ENCODE data around the gene PRR15L. TPM values are rescaled to one million over a fixed set of nuclear protein-coding genes. Genes with fewer than 3 reads are reported as not detected.

PRR15L gene
- total and polyA plus RNA-seq, 2 of the 4 experiments (the other 2 are of a cell fraction): not detected

DNA sequence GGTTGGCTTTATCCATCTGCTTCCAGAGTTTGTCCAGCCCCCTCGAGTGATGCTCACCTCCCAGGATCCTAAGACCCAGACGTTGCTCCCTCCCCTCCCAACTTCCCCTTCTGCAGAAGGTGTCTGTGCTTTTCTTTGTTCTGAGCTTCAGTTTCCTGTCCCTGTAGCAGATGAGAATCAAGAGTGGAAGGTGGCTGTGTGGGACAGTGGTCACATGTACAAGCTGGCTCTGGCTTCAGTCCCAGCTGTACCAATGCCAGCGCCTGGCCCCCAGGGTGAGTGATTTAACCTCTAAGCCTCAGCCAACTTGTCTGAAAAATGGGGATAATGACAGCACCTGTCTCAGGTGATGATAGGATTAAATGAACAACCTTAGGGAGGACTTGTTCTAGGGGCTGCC lies 7.7 kb downstream of the PRR15L start:
- peaks cover 0 to 5% of the 10 kb centered on the region in 2 experiments; a peak in 1 of 4 replicates for H3K79me1 ChIP-seq (ENCODE audit: low read depth in 1 of 2, low read length in 2 of 2)
- H2AK5ac ChIP-seq (ENCODE audit: low read depth, low read length): peak overlapping the region; percentile 52; the same call in 1 of the 2 replicates
- no peaks in the 10 kb centered on the region for H3K27me3 ChIP-seq (ENCODE audit: control insufficient read depth, insufficient read depth, low read length)
- peak overlapping the region; percentile 98 for H2AK9ac ChIP-seq (replicated peaks; ENCODE audit: low read depth, low read length, poor library complexity)
- WGBS, 2 experiments (ENCODE audit: extremely low coverage in 2 of 2, insufficient read length in 1 of 2): no CpG with 5 or more reads among the region's 3 CpGs
- no peaks in the 10 kb centered on the region for H3K9me3 ChIP-seq (ENCODE audit: control insufficient read depth, insufficient read depth, low read length)
- no peak for DNase-seq
- peak overlapping the region; percentile 98 for H2AFZ ChIP-seq (replicated peaks; ENCODE audit: low read length, poor library complexity)
- peak overlapping the region; percentile 93 for H4K91ac ChIP-seq (ENCODE audit: insufficient read depth, low read depth, low read length)
- no peak overlapping the region for H3K18ac ChIP-seq (ENCODE audit: low read depth, low read length)
- TF ChIP-seq MAZ (IDR thresholded peaks at IDR 0.05; ENCODE audit: borderline replicate concordance, low read depth, low read length) (no peak), RFX5 (IDR thresholded peaks at IDR 0.05; ENCODE audit: low read depth, low read length) (no peak), RAD21 (IDR thresholded peaks at IDR 0.05; ENCODE audit: low read length) (no peak), CEBPB (IDR thresholded peaks at IDR 0.05; ENCODE audit: low read depth, low read length) (no peak), SMC3 (IDR thresholded peaks at IDR 0.05; ENCODE audit: low read depth, low read length) (no peak), FOS (IDR thresholded peaks at IDR 0.05; ENCODE audit: low read depth, low read length) (no peak), ELK1 (IDR thresholded peaks at IDR 0.05; ENCODE audit: borderline replicate concordance, low read depth, low read length) (no peak), CTCF (conservative IDR thresholded peaks at IDR 0.05; ENCODE audit: low read depth, low read length) (no peak), BHLHE40 (IDR thresholded peaks at IDR 0.05; ENCODE audit: low read depth, low read length) (no peak), NFE2L2 (IDR thresholded peaks at IDR 0.05; ENCODE audit: low read depth, low read length) (no peak), RCOR1 (IDR thresholded peaks at IDR 0.05; ENCODE audit: insufficient replicate concordance, low read length) (no peak), USF2 (IDR thresholded peaks at IDR 0.05; ENCODE audit: low read depth, low read length) (no peak), MXI1 (IDR thresholded peaks at IDR 0.05; ENCODE audit: borderline replicate concordance, low read depth, low read length) (no peak), MAFK (IDR thresholded peaks at IDR 0.05; ENCODE audit: low read depth, low read length) (no peak), POLR2A (IDR thresholded peaks at IDR 0.05; ENCODE audit: low read depth, low read length) (no peak), CHD1 (IDR thresholded peaks at IDR 0.05; ENCODE audit: low read depth, low read length) (no peak)
- no peaks in the 10 kb centered on the region for H3K9me1 ChIP-seq (ENCODE audit: insufficient read depth, low read length)
- H4K8ac ChIP-seq (ENCODE audit: low read depth in 2 of 2, low read length in 2 of 2): peak overlapping the region; percentile 78 to 99; a peak in 3 of 4 replicates
- no peak overlapping the region for H3K9ac ChIP-seq (ENCODE audit: low read depth, low read length)
- H3K14ac ChIP-seq (replicated peaks; ENCODE audit: low read depth, low read length): peak overlapping the region; percentile 98; the same call in 1 of the 2 replicates
- ChIA-PET CTCF (interaction anchor here (0.5 to 3.3 kb wide), 9 partner anchors 17 to 663 kb away, joined by 3 to 23 read pairs (median 4); partner anchors contain the start of genes CDK5RAP3 and SP2), POLR2A (ENCODE audit: unreplicated experiment) (no interaction called here)
- H2BK20ac ChIP-seq (ENCODE audit: low read depth, low read length): 0 out of 2 replicates have a peak overlapping the region, but pooled peaks have one; percentile 90
- peak overlapping the region; percentile 96 for H3K4ac ChIP-seq (ENCODE audit: low read depth, low read length)
- dilution Hi-C loops (cut with HindIII; ENCODE audit: low sequenced_read_pairs, unreplicated experiment): no loop called here
- peaks cover 3% of the 10 kb centered on the region for H3K4me1 ChIP-seq (ENCODE audit: control insufficient read depth, insufficient read depth, low read length)
- H3K27ac ChIP-seq (ENCODE audit: insufficient read depth, low read length): no peak overlapping the region
- no peak overlapping the region for H3K4me2 ChIP-seq (ENCODE audit: low read depth, low read length)
- H3K23ac ChIP-seq (ENCODE audit: low read depth, low read length): peak overlapping the region; percentile 93; the same call in 1 of the 2 replicates
- peak overlapping the region; percentile 88; the same call in 1 of the 2 replicates for H2BK120ac ChIP-seq (ENCODE audit: low read depth, low read length)
- H3K56ac ChIP-seq (ENCODE audit: extremely low read depth, insufficient read depth, low read length): peak overlapping the region; percentile 61; the same call in 1 of the 2 replicates
- H4K5ac ChIP-seq (ENCODE audit: low read depth, low read length): peak overlapping the region; percentile 58
- peak overlapping the region; percentile 43; the same call in 1 of the 3 replicates for H2BK15ac ChIP-seq (ENCODE audit: low read depth, low read length)
- ATAC-seq (ENCODE audit: low read depth): no peak
- no TSS peak for BruUV-seq (replicated peaks)
- H3K36me3 ChIP-seq (ENCODE audit: control insufficient read depth, insufficient read depth, low read length): peaks cover 2% of the 10 kb centered on the region; the same call in 1 of the 2 replicates
- H4K20me1 ChIP-seq (ENCODE audit: insufficient read depth, low read length): peaks cover 2% of the 10 kb centered on the region; the same call in 1 of the 2 replicates
- H3K4me3 ChIP-seq (ENCODE audit: insufficient read depth, low read depth, low read length): no peak overlapping the region
- no peak overlapping the region for H2BK5ac ChIP-seq (ENCODE audit: low read depth, low read length, poor library complexity, severe bottlenecking)
- in situ Hi-C loops (cut with MboI; ENCODE audit: low sequenced_read_pairs): no loop called here
- intact Hi-C loops (cut with micrococcal nuclease): loop anchor here (1.0 to 5.0 kb wide), 3 partner anchors 20 to 108 kb away; partner anchors contain the start of gene SCRN2
